Activated naive CD8-positive, alpha-beta T cell treated with anti-CD3 and anti-CD28 coated beads, Interleukin-2, amount 10 ng/mL, durations not matched to agents 7 days and 5 days (primary cell): ENCODE results near the gene EFCAB6. TPM values are rescaled to one million over a fixed set of nuclear protein-coding genes. Genes with fewer than 3 reads are reported as not detected.
"Not testable (repeated sequence)": the region's sequence is repeated elsewhere in the genome, so short reads cannot be mapped to it uniquely, and the experiment has no call there.

Experiments
- ATAC-seq: fragments of 150-1000 bp; cut with Tn5 transposase; one replicate; pipeline ENCODE4 v1.10.0; 2021; ENCODE audit warnings: low read depth, moderate library complexity
- POLR2A ChIA-PET: fragments of 350-600 bp; sonication (Branson Sonifier 250); formaldehyde crosslinking; loops from one replicate; lab custom pipeline; 2021; ENCODE audit warnings: antibody characterized with exemption; lab: Charles Lee
- DNase-seq: peaks from one replicate; pipeline ENCODE4 v3.0.0; 2021
- H3K27ac Mint-ChIP-seq: one replicate; pipeline ENCODE4 v1.8.0; 2022; ENCODE audit warnings: mild to moderate bottlenecking, mixed read lengths
- H3K27me3 Mint-ChIP-seq: one replicate; pipeline ENCODE4 v1.8.0; 2022; ENCODE audit warnings: mild to moderate bottlenecking, moderate library complexity, mixed read lengths
- H3K36me3 Mint-ChIP-seq: one replicate; pipeline ENCODE4 v1.8.0; 2021; ENCODE audit warnings: mild to moderate bottlenecking, mixed read lengths
- H3K4me1 Mint-ChIP-seq: one replicate; pipeline ENCODE4 v1.8.0; 2021; ENCODE audit warnings: mixed read lengths
- H3K4me3 Mint-ChIP-seq: one replicate; pipeline ENCODE4 v1.8.0; 2022; ENCODE audit warnings: mild to moderate bottlenecking, moderate library complexity, mixed read lengths
- H3K9me3 Mint-ChIP-seq: one replicate; pipeline ENCODE4 v1.8.0; 2021; ENCODE audit warnings: mixed read lengths
- total RNA-seq, 2 experiments: library from RNA; stranded (reverse); gene quantifications; one replicate each; pipeline ENCODE4 v1.2.3, GENCODE V29; 2021

EFCAB6 gene
- total RNA-seq, 2 experiments from 2014 or later, result 0.19 to 0.37 TPM

GRCh38 chr22:43658823-43659222 lies 153.3 kb downstream of the EFCAB6 start:
- no peaks in the 10 kb centered on the region for H3K4me1 Mint-ChIP-seq
- ATAC-seq (no peak), DNase-seq (no peak)
- POLR2A ChIA-PET, result no interaction called here
- no peaks in the 10 kb centered on the region for H3K36me3 Mint-ChIP-seq
- no peak overlapping the region for H3K27ac Mint-ChIP-seq
- H3K9me3 Mint-ChIP-seq, result no peaks in the 10 kb centered on the region
- no peaks in the 10 kb centered on the region for H3K27me3 Mint-ChIP-seq
- no peak overlapping the region for H3K4me3 Mint-ChIP-seq

- ATAC-seq, H3K27ac Mint-ChIP-seq, H3K27me3 Mint-ChIP-seq, H3K4me3 Mint-ChIP-seq, POLR2A ChIA-PET, H3K4me1 Mint-ChIP-seq, H3K36me3 Mint-ChIP-seq, DNase-seq, H3K9me3 Mint-ChIP-seq: not testable (repeated sequence)
Measured at GRCh38 chr22:43656581-43656980, 155.5 kb downstream of the EFCAB6 start.

- POLR2A ChIA-PET, result no interaction called here
Measured at GRCh38 chr22:43654271-43654670, 157.8 kb downstream of the EFCAB6 start.

GRCh38 chr22:43652845-43653244 lies 159.3 kb downstream of the EFCAB6 start:
- ATAC-seq (no peak), DNase-seq (no peak)
- Mint-ChIP-seq H3K27ac (no peak overlapping the region), H3K9me3 (peaks cover 3% of the 10 kb centered on the region), H3K27me3 (peaks cover 9% of the 10 kb centered on the region), H3K4me3 (no peak overlapping the region), H3K36me3 (no peaks in the 10 kb centered on the region), H3K4me1 (no peaks in the 10 kb centered on the region)
- POLR2A ChIA-PET, result no interaction called here

More at GRCh38 chr22:43654271-43654670, 157.8 kb downstream of the EFCAB6 start:
- Mint-ChIP-seq H3K4me1 (no peaks in the 10 kb centered on the region), H3K36me3 (no peaks in the 10 kb centered on the region), H3K9me3 (peaks cover 3% of the 10 kb centered on the region), H3K4me3 (no peak overlapping the region), H3K27me3 (peaks cover 9% of the 10 kb centered on the region), H3K27ac (no peak overlapping the region)
- ATAC-seq (no peak), DNase-seq (no peak)

GRCh38 chr22:43643387-43643786 lies 168.7 kb downstream of the EFCAB6 start:
- DNase-seq (no peak), ATAC-seq (no peak)
- H3K36me3 Mint-ChIP-seq, result no peaks in the 10 kb centered on the region
- H3K27me3 Mint-ChIP-seq, result peaks cover 6% of the 10 kb centered on the region
- POLR2A ChIA-PET, result no interaction called here
- H3K4me1 Mint-ChIP-seq, result no peaks in the 10 kb centered on the region
- H3K9me3 Mint-ChIP-seq, result peaks cover 2% of the 10 kb centered on the region
- H3K27ac Mint-ChIP-seq, result no peak overlapping the region
- H3K4me3 Mint-ChIP-seq, result no peak overlapping the region

- DNase-seq, result no peak
- Mint-ChIP-seq H3K4me3 (no peak overlapping the region), H3K36me3 (no peaks in the 10 kb centered on the region), H3K27ac (no peak overlapping the region), H3K9me3 (peaks cover 3% of the 10 kb centered on the region), H3K4me1 (no peaks in the 10 kb centered on the region), H3K27me3 (peaks cover 6% of the 10 kb centered on the region)
- POLR2A ChIA-PET, result no interaction called here
- no peak for ATAC-seq
Measured at GRCh38 chr22:43642319-43643206, 169.5 kb downstream of the EFCAB6 start.

GRCh38 chr22:43639228-43639948 lies 172.7 kb downstream of the EFCAB6 start:
- Mint-ChIP-seq H3K27ac (no peak overlapping the region), H3K4me1 (no peaks in the 10 kb centered on the region), H3K4me3 (no peak overlapping the region), H3K27me3 (peaks cover 6% of the 10 kb centered on the region), H3K9me3 (peaks cover 3% of the 10 kb centered on the region), H3K36me3 (no peaks in the 10 kb centered on the region)
- ATAC-seq, result no peak
- DNase-seq, result no peak
- POLR2A ChIA-PET, result no interaction called here

- POLR2A ChIA-PET, result no interaction called here
- H3K9me3 Mint-ChIP-seq, result peaks cover 3% of the 10 kb centered on the region
- no peaks in the 10 kb centered on the region for H3K36me3 Mint-ChIP-seq
- ATAC-seq (no peak), DNase-seq (no peak)
- no peaks in the 10 kb centered on the region for H3K4me1 Mint-ChIP-seq
- peaks cover 6% of the 10 kb centered on the region for H3K27me3 Mint-ChIP-seq
- no peak overlapping the region for H3K4me3 Mint-ChIP-seq
- H3K27ac Mint-ChIP-seq, result no peak overlapping the region
Measured at GRCh38 chr22:43637275-43638260, 174.5 kb downstream of the EFCAB6 start.

GRCh38 chr22:43636086-43636485 lies 176.0 kb downstream of the EFCAB6 start:
- ATAC-seq (no peak), DNase-seq (no peak)
- Mint-ChIP-seq H3K36me3 (no peaks in the 10 kb centered on the region), H3K4me1 (no peaks in the 10 kb centered on the region), H3K4me3 (no peak overlapping the region), H3K9me3 (peaks cover 3% of the 10 kb centered on the region), H3K27ac (no peak overlapping the region), H3K27me3 (peaks cover 2% of the 10 kb centered on the region)
- POLR2A ChIA-PET, result no interaction called here

- Mint-ChIP-seq H3K27me3 (no peaks in the 10 kb centered on the region), H3K4me3 (no peak overlapping the region), H3K36me3 (no peaks in the 10 kb centered on the region), H3K27ac (no peak overlapping the region), H3K4me1 (no peaks in the 10 kb centered on the region), H3K9me3 (peaks cover 3% of the 10 kb centered on the region)
- ATAC-seq (no peak), DNase-seq (no peak)
- POLR2A ChIA-PET, result no interaction called here
Measured at GRCh38 chr22:43635101-43635500, 177.0 kb downstream of the EFCAB6 start.

- Mint-ChIP-seq H3K36me3 (no peaks in the 10 kb centered on the region), H3K4me3 (no peak overlapping the region), H3K9me3 (peaks cover 3% of the 10 kb centered on the region), H3K4me1 (no peaks in the 10 kb centered on the region), H3K27me3 (no peaks in the 10 kb centered on the region), H3K27ac (no peak overlapping the region)
- POLR2A ChIA-PET, result no interaction called here
- DNase-seq (no peak), ATAC-seq (no peak)
Measured at GRCh38 chr22:43634316-43634715, 177.8 kb downstream of the EFCAB6 start.

- POLR2A ChIA-PET, result no interaction called here
- ATAC-seq (no peak), DNase-seq (no peak)
- no peak overlapping the region for H3K4me3 Mint-ChIP-seq
- no peaks in the 10 kb centered on the region for H3K36me3 Mint-ChIP-seq
- H3K4me1 Mint-ChIP-seq, result no peaks in the 10 kb centered on the region
- no peak overlapping the region for H3K27ac Mint-ChIP-seq
- H3K27me3 Mint-ChIP-seq, result no peaks in the 10 kb centered on the region
- peaks cover 1% of the 10 kb centered on the region for H3K9me3 Mint-ChIP-seq
Measured at GRCh38 chr22:43633631-43634285, 178.3 kb downstream of the EFCAB6 start.

- no peak overlapping the region for H3K27ac Mint-ChIP-seq
- DNase-seq, result no peak
- POLR2A ChIA-PET, result no interaction called here
- no peak overlapping the region for H3K4me3 Mint-ChIP-seq
- no peaks in the 10 kb centered on the region for H3K36me3 Mint-ChIP-seq
- ATAC-seq, result no peak
- no peaks in the 10 kb centered on the region for H3K4me1 Mint-ChIP-seq
- no peaks in the 10 kb centered on the region for H3K27me3 Mint-ChIP-seq
- no peaks in the 10 kb centered on the region for H3K9me3 Mint-ChIP-seq
Measured at GRCh38 chr22:43631846-43632245, 180.3 kb downstream of the EFCAB6 start.
